H54 (cell line): ENCODE measurements around the gene FEM1C.

ENCODE experiments used
- DNase-seq: peaks from one replicate; pipeline ENCODE4 v3.0.0; 2011; ENCODE audit warnings: low spot score, mixed read lengths; ENCODE audit not compliant: insufficient read length
- FAIRE-seq: peaks from 3 replicates; lab custom pipeline; 2011; peaks lifted over from hg19 to GRCh38; lab: Jason Lieb, UNC
- POLR2A ChIP-seq: IDR thresholded peaks from 2 replicates; pipeline ENCODE4 v1.6.1; 2011; ENCODE audit warnings: low read depth, mild to moderate bottlenecking, low read length

Gene FEM1C

DNA sequence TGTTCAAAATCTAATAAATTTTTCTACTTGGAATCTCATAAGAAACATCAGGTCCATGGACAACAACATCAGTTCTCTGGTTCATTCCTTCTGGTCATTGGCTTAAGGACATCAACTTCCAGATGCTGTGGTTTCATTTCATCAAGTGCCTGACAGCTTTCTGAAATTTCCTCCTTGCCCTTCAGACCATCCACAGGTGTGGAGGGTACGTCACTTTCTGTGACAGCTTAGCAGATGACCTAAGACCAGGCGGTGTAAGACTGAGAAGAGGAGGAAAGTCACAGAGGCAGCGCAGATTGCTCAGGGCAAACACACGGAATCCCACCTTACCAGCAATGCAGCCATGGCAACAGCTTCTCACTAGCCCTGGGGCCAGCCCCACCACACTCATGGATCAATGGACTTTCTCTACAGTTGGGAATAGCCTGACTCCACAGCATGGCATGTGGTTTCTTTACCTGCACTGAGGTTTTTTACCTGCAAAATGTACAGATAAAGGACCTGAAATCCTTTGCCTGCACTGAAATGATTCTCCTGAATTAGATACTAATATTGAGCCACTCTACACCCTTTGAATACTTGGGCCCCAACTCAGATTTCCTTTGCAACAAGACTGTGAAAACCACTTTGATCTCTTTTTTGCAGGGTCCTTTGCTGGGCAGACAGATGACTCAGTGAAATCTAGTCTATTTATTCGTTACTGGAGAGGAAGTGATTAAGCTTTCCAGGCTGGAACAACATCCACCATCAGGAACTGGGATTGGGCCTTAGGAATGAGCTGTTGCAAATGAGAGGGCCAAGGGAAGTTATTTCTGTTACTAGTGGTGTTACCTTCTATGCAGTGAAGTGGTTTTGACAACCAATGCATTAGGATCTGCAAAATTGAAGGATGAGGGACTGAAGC lies 30.8 kb upstream of the FEM1C start:
- FAIRE-seq (peak; percentile 78), DNase-seq (peak; percentile 17)
- TF ChIP-seq POLR2A: no peak

DNA sequence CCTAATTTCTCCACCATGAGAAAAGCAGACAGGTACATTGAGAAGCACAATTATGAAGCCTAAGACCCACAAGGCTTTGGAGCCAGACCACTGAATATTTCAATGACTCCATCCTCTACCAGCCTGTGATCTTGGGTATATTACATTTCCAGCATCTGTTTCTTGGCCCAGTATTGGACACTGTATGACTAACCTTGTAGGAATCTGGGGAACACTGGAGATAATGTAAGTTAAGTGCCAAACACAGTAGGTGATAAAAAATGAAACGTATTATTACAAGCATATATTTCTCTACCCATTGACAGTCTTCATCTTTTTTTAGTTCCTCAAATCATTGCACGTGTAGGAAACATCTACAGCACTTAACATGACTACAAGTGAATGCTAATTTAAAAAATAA lies 28.6 kb upstream of the FEM1C start:
- no peak for DNase-seq
- no peak for TF ChIP-seq POLR2A
- FAIRE-seq: peak; percentile 87

DNA sequence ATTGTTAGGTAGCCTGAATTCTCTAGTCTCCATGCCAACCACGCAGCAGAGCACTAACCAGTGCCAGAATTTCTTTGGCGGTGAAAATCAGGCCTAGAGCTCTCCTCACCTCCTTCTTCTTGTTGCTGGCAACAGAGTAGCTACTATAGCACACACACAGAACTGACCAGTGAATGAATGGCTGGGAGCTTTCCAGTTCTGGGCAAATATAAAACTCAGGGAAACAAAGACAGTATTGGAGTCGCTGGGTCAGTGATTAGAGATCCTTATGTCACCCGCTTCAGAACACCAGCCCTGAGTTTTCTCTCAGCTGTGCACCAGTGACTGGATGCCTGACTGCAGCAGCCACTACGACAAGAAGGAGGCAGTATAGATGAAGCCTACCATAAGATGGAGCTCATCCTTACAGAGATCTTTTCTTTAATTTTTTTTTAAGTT lies 26.9 kb upstream of the FEM1C start:
- DNase-seq (no peak), FAIRE-seq (no peak)

DNA sequence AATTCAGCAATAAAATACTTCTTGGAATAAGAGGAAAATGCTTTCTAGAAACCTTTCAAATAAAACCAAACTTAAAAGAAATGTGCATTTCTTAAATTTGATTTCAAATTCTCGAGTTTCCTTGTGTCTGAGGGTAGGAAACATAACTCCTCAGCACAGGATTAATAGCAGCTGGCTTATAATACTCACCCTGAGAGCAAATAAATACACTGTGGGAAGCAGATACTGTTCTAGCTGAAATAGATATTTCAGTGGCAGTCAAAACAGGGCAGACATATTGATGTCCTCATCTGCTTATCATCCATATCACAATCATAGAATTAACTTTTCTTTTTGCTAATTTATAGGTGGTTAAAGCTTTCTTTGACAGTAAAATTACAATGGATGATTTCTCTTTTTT lies 24.1 kb upstream of the FEM1C start:
- no peak for FAIRE-seq
- DNase-seq: no peak
- TF ChIP-seq POLR2A: no peak

More for the DNA sequence above, 26.9 kb upstream of the FEM1C start:
- TF ChIP-seq POLR2A: no peak

DNA sequence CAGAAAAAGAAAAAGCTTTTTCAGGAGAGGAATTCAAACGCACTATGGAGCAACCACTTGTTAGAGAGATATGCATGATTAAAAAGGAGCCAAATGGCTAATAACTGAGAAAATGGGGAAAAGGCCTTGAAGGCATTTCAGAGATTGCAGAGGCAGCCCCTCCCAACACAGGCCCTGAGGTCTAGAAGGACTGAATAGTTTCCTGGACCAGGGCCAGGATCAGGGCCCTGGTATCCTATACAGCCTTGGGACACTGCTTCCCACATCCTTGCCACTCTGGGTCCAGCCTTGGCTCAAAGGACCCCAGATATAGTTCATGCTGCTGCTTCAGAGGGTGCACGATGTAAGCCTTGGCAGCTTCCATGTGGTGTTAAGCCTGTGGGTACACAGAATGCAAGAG lies 20.7 kb upstream of the FEM1C start:
- DNase-seq (no peak), FAIRE-seq (no peak)
- no peak for TF ChIP-seq POLR2A

DNA sequence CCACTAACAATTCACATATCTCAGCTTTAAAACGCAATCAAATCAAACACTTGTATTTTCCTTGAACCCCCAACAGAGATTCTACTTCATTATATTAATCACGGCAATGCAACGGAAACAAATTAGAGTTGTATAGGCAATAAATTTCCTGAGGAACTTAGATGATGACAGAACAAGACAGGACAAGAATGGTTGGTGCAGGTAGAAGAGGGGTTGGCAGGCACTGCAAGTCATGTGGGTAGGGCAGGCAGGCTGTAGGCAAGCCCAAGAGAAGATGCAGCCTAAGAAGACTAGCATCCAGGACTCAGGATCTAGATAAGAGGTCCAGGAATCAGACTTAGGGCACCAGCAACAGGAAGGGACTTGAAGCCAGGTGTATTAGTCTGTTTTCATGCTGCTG lies 16.6 kb upstream of the FEM1C start:
- no peak for TF ChIP-seq POLR2A
- FAIRE-seq (no peak), DNase-seq (no peak)

DNA sequence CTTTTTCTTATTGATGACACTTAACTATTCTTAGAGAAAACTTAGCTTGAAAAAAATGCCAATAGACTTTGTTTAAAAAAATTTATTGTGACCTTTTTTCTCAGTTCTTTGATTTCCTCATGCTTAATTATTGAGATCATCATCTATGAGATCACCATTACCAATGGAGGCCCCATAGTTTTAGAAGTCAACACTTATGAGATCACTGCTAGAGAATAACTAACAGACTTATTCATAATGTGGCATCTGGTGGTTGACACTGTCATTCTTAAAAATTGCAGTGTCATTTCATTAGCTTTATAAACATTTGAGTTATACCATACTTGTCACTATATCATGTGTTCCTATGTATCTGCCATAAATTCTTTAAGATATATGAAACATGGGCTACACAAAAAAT lies 14.9 kb upstream of the FEM1C start:
- no peak for DNase-seq

DNA sequence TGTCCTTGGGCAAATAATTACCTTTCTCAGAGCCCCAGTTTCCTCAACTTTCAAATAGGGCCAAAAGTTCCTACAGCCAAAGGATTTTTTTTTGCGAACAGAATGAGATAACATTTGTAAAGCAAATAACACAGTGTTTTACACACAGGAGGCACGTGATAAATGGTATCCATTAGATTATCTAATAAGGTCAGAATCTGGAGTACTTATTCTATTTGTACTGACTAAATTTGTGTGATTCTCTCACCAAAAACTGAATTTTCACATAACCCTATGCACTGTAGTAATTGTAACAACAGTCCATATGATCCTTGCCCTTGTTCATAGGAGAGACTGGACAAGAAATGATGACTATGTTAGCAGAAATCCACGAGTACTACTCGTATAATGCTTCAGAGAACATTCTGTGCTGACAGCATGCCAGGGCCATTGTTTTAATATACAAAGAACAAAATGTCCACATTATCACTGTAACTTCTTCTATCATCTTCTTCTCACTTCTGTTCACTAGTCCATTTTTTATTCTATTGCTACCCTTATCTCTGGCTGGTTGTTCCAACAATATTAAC lies 13.9 kb upstream of the FEM1C start:
- no peak for TF ChIP-seq POLR2A
- DNase-seq (no peak), FAIRE-seq (no peak)

More for the DNA sequence above, 14.9 kb upstream of the FEM1C start:
- no peak for TF ChIP-seq POLR2A
- FAIRE-seq: no peak

DNA sequence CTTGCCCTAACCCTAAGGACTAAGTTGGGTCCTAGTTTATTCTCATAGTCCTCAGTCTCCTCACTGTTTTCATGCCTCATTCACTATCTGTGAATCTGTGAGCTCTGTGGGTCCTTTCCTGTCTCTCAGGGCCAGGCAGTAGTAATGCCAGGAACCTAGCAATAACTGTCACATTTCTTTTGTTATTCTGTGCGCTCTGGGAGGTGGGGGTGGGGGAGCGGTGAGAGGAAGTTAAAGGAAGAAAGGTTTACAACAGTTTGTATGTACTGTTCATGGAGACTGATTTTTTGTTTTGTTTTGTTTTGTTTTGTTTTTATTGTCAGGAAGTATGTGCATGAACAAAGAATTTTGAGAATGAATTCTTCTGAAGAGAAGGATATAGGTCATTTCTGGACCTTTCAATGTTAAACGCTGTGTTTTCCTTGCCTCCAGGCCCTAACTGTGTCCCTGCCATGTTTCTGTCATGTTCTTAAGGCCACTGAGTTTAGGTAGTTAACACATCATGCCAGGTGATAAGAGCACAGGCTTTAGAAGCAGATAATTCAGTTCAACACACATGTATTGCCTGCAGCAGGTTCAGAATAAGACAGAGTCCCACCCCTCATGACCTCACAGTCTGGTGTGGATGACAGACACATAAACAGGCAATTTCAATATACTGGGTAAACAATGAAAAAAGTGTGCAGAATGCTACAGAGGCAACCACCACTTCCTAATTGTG lies 13.3 kb upstream of the FEM1C start:
- FAIRE-seq (no peak), DNase-seq (no peak)

DNA sequence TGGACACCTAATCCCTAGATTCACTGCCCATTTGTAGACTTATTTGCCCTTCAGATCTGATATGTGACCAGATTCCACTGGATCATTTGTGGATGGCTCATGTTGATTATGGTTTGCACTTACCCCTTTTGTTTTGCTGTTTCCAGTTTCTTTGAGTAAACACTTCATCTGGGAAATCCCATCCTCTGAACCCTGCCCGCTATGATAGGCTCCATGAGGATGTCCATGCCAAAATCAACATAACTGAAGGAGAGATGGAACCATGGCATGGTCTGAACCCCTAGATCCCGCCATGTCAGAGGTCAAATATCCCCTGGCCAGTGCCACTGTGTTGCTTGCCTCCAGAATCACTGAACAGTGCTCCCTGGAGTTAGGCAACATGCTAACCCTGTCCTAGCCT lies 11.7 kb upstream of the FEM1C start:
- DNase-seq (no peak), FAIRE-seq (no peak)
- no peak for TF ChIP-seq POLR2A

More for the DNA sequence above, 13.3 kb upstream of the FEM1C start:
- no peak for TF ChIP-seq POLR2A

DNA sequence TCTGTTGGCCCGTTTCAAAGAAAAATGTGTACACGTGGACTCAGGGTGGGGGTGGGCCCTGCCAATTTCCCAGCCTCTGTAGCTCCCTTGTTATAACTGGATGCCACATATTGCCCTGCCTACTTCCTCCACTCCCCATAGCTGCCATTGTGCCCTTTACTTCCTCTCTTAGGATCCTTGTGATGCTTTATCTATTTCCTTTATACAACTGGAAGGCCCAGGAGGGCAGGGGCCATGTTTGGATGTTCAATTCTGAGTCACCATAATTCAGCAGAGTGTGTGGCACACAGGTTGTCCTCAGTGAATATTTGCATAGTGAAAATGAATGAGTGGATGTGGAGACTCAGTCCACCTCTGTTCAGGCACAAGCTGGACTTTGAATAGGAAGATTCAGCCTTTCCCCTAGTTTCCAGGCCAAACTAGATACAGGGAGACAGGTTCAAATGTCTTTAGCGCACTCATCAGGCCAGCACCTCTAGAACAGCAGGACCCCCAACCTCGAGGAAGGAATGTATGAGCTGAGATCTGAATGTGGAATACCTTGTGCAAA lies 10.6 kb upstream of the FEM1C start:
- FAIRE-seq: no peak
- TF ChIP-seq POLR2A: no peak
- no peak for DNase-seq

DNA sequence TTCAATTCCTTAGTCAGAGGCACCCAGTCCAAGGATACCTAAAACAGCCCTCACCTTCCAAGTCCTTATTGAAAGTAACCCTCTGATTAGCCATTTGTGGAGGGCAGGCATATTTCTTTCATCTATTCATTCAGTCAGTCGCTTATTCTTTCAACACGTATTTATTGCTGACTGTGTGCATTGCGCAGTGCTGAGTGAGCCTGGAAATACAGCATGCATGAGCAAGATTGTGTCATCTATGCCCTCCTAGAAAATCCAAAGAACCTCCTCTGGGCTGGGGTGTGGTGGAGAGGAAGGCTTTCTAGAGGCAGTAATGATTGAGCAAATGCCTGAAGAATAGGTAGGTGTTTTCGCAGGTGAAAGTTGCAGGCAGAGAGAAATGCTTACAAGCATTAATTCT lies 8.5 kb upstream of the FEM1C start:
- FAIRE-seq: no peak
- DNase-seq: no peak
- TF ChIP-seq POLR2A: no peak

DNA sequence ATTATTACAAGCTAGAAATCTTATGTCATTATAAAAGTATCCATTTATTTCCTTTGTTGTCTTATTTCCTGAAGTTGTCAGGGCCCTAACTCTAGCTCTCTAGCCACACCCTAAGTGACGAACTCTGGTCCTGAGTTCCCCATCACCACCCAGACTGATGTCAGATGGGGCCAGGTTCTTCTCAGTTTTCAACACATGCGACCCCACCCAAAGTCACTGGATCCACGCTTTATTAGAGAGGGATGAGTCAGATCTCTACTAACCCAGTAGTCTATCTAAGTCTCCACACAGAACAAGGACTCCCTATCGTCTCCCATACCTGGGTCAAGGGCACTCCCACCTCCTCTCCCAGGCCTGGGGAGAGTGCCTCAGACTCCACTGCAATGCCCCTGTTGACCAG lies 6.8 kb upstream of the FEM1C start:
- no peak for TF ChIP-seq POLR2A
- DNase-seq: no peak
- FAIRE-seq: no peak

DNA sequence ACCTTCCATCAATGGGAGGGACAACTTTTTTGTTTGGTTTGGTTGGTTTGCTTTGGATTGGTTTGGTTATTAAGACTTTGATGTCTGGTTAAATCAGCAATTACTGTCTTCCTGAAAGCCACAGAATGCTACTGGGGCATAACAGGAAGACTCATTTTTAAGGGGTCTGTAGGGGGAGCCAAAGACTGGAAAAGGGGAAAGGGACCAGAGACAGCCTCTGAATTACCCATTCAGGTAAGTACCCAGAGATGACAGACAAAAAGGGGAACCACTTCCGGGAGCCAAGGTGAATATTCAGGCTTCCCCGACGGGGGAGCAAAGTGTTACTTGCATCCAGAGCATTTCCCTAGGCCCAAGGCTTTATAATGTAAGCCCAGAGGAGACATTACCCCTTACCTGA lies 4.6 kb upstream of the FEM1C start:
- FAIRE-seq (no peak), DNase-seq (no peak)
- TF ChIP-seq POLR2A: no peak
